ENCODE measurements around the gene ZNF846. TPM values are rescaled to one million over a fixed set of nuclear protein-coding genes. Genes with fewer than 3 reads are reported as not detected.

Gene ZNF846
- 10 to 100 TPM; 10.5 to 36.1 (median 20.4) TPM for total RNA-seq

DNA sequence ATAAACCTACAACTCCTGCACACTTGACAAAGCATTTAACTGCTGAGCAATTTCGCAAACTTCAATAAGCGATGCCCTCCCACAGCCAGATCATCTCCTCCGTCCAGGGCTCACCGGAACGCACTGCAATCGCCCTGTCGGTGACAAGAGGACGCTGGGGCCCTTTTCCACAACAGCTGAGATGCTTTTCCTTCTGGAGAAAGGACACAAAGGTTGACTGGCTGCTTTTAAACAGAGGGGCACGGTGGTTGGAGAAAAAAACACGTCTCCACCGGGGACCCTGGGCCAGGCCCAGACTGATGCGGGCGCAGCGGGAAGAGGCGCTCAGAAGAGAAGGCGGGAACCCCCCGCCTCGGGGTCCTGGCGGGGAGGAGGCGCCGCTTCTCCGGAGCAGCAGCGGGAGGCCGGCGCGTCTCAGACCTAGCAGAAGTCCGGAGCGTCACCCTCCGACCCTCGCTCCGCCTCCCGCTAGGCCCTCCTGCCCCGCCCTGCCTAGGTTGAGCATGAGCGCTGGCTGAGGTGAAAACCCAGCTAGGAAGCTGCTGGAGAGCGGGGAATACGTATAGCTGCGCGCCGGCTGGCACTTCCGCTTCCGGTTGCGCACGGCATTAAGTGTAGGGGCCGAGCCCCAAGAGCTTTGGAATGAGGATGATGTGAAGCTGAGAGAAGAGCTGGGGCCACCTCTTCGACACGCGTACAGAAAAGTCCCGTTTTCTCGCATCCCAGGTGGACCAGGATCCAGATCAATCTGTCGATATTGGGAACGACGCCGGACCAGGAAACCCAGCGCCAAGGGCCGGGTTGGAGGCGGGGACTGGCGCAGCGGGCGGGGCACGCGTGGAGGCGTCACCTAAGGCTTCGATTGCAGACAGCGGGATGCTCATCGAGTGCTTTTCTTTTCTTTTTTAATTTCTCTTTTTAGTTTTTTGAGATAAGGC, at the start of gene ZNF846:
Gene ZNF846 (minus strand): TSS at position 564 of the 938 bp plus-strand sequence. CDS start 3,788 bp downstream, outside the sequence.
- peak within 1 kb of the TSS; percentile 89 to 95 (median 92) for H3K27ac ChIP-seq
- no peaks in the 10 kb centered on the region for H3K27me3 ChIP-seq
- 0% methylated on average over 26 to 30 of the region's 65 CpGs for WGBS, 2 donors (ENCODE audit: low coverage in 1 of 2)
- H3K9me3 ChIP-seq = peaks cover 0 to 8% (median 0%) of the 10 kb centered on the region in 3 donors
- H3K4me3 ChIP-seq = peak within 1 kb of the TSS; percentile 71 to 75
- H3K4me1 ChIP-seq = peaks cover 0 to 27% (median 11%) of the 10 kb centered on the region in 3 donors
- peaks cover 0 to 45% of the 10 kb centered on the region in 2 donors for H3K36me3 ChIP-seq
- peak; percentile 99 for ATAC-seq
- TF ChIP-seq, protein P1, sequence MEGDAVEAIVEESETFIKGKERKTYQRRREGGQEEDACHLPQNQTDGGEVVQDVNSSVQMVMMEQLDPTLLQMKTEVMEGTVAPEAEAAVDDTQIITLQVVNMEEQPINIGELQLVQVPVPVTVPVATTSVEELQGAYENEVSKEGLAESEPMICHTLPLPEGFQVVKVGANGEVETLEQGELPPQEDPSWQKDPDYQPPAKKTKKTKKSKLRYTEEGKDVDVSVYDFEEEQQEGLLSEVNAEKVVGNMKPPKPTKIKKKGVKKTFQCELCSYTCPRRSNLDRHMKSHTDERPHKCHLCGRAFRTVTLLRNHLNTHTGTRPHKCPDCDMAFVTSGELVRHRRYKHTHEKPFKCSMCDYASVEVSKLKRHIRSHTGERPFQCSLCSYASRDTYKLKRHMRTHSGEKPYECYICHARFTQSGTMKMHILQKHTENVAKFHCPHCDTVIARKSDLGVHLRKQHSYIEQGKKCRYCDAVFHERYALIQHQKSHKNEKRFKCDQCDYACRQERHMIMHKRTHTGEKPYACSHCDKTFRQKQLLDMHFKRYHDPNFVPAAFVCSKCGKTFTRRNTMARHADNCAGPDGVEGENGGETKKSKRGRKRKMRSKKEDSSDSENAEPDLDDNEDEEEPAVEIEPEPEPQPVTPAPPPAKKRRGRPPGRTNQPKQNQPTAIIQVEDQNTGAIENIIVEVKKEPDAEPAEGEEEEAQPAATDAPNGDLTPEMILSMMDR (IDR thresholded peaks at IDR 0.05) = peak in 1 of 4 experiments; percentile 33
- TF ChIP-seq EP300 (IDR thresholded peaks at IDR 0.05) (no peak), POLR2A (IDR thresholded peaks at IDR 0.05) (peak; percentile 55 to 68), POLR2AphosphoS5 (IDR thresholded peaks at IDR 0.05) (peak; percentile 80)

DNA sequence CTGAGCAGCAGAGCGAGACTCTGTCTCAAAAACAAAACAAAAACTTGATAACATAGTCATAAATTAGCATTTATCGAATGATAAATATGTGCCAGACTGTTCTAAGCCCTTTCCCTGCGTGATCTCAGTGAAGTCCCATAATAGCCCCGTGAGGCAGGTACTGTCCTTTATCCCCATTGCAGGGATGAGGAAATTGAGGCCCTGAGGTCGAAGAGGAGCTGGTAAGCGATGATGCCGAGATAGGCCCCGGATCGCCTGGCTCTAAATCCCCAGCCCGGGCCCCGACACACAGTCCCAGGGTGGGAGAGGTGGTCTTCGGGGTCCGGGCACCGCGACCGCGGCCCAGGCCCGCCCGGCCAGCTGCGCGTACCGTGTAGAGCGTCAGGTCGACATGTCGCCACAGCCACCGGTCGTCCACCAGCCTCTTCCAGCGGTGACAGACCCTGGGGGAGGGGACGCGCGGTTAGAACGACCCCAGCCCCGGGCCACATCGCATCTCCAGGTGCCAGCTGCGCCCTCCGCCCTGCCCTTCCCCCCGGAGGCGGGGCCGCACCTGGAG, 49.7 kb upstream of the ZNF846 start:
- peak overlapping the region; percentile 69 to 76 for H3K4me3 ChIP-seq
- peaks cover 0 to 41% (median 15%) of the 10 kb centered on the region in 3 donors for H3K4me1 ChIP-seq
- H3K27ac ChIP-seq = peak overlapping the region; percentile 82 to 98 (median 94)
- H3K27me3 ChIP-seq = no peaks in the 10 kb centered on the region
- TF ChIP-seq POLR2A (IDR thresholded peaks at IDR 0.05) (no peak), EP300 (IDR thresholded peaks at IDR 0.05) (no peak), POLR2AphosphoS5 (IDR thresholded peaks at IDR 0.05) (no peak)
- TF ChIP-seq, protein P1 (IDR thresholded peaks at IDR 0.05) = no peak
- 78% methylated on average over 1 of the region's 39 CpGs; no CpG with 5 or more reads in 1 of the 2 donors for WGBS, 2 donors (ENCODE audit: low coverage in 1 of 2)
- peaks cover 0 to 21% of the 10 kb centered on the region in 2 donors for H3K36me3 ChIP-seq
- no peak for ATAC-seq
- no peaks in the 10 kb centered on the region for H3K9me3 ChIP-seq

DNA sequence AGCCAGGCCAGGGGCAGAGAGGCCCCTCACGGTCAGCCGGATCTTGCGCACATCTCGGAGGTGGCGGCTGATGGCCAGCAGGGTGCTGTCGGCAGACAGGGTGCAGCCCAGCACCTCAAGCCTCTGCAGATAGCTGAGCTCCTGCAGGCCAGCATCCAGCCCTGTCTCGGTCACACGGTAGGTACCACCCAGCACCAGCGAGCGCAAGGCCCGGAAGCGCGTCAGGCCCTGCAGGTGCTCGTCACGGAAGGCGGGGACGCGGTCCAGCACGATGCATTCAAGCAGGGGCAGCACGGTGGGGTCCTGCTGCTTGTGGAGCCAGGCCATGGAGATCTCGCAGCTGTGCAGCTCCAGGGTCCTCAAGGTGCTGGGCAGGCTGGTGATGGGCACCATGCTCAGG, 42.6 kb upstream of the ZNF846 start:
- 90% methylated on average over 8 of the region's 21 CpGs; no CpG with 5 or more reads in 1 of the 2 donors for WGBS, 2 donors (ENCODE audit: low coverage in 1 of 2)
- TF ChIP-seq, protein P1 (IDR thresholded peaks at IDR 0.05) = no peak
- no peak for TF ChIP-seq EP300 (IDR thresholded peaks at IDR 0.05)
- no peak for TF ChIP-seq POLR2A (IDR thresholded peaks at IDR 0.05)
- no peak for TF ChIP-seq POLR2AphosphoS5 (IDR thresholded peaks at IDR 0.05)

DNA sequence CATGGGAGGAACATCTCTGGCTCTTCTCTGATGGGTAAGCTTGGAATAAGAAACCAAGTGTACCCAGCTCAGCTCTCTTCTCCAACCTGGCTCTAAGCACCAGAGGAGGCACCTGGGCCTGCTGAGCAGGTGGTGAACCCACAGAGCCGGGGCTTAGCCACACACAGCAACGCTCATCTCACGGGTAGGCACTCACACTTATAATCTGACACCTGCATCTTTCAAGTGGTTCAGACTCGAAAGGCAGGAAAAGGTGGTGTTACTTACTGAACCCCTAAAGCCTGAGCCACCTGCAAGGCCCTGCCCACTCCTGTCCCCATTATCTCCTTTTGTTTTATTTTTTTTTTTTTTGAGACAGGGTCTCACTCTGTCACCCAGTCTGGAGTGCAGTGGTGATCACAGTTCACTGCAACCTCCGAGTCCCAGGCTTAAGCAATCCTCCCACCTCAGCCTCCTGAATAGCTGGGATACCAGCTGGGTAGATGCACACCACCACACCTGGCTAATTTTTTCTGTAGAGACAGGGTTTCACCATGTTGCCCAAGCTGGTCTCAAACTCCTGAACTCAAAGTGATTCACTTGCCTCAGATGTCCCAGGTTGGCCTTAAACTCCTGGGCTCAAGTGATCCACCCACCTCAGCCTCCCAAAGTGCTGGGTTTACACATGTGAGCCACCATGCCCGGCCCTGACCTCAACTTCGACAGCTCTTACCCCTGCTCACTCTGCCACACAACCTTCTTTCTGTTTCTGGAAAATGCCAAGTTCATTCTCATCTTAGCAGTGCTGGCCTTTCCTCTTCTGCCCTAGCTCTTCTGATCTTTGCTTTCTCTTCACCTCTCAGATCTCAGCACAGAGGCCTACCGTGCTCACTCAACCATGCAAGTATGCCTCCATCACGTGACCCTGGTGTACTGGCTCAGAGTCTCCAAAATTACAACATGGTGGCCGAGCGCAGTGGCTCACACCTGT, 40.6 kb upstream of the ZNF846 start:
- Histone ChIP-seq H3K4me1 (no peaks in the 10 kb centered on the region), H3K36me3 (peaks cover 0 to 83% of the 10 kb centered on the region in 2 donors), H3K4me3 (no peak overlapping the region), H3K9me3 (no peaks in the 10 kb centered on the region), H3K27me3 (no peaks in the 10 kb centered on the region), H3K27ac (no peak overlapping the region)
- TF ChIP-seq POLR2AphosphoS5 (IDR thresholded peaks at IDR 0.05) (no peak), EP300 (IDR thresholded peaks at IDR 0.05) (no peak), POLR2A (IDR thresholded peaks at IDR 0.05) (no peak)
- TF ChIP-seq, protein P1 (IDR thresholded peaks at IDR 0.05) = no peak
- no peak for ATAC-seq
- 92 to 94% methylated on average over 6 to 8 of the region's 11 CpGs for WGBS, 2 donors (ENCODE audit: low coverage in 1 of 2)

More for the DNA sequence above, 42.6 kb upstream of the ZNF846 start:
- Histone ChIP-seq H3K4me1 (peaks cover 0 to 5% (median 0%) of the 10 kb centered on the region in 3 donors), H3K9me3 (no peaks in the 10 kb centered on the region), H3K27ac (no peak overlapping the region), H3K4me3 (no peak overlapping the region), H3K36me3 (peaks cover 0 to 90% of the 10 kb centered on the region in 2 donors), H3K27me3 (no peaks in the 10 kb centered on the region)
- ATAC-seq = no peak

Data from gastroesophageal sphincter (tissue), 4 donors.